SHP77 (cell line): ENCODE data around the gene MRPS14.

ENCODE experiments used
- DNase-seq, 2 experiments: peaks; one replicate each; lab custom pipeline; 2025; lab: John Stamatoyannopoulos, UW

The MRPS14 gene

DNA sequence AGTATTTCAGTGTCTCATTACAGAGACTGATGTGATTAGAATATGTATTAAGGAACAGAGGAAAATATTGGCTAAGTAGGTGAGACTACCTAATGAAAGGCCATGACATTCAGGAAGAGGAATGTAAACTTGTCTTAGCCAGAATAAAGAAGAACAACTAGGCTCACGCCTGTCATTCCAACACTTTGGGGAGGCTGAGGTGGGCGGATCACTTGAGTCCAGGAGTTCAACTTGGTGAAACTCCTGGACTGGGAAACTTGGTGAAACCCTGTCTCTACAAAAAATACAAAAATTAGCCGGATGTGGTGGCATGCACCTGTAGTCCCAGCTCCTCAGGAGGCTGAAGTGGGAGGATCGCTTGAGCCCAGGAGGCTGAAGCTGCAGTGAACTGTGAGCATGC lies 38.3 kb downstream of the MRPS14 start:
- DNase-seq, result no peak

DNA sequence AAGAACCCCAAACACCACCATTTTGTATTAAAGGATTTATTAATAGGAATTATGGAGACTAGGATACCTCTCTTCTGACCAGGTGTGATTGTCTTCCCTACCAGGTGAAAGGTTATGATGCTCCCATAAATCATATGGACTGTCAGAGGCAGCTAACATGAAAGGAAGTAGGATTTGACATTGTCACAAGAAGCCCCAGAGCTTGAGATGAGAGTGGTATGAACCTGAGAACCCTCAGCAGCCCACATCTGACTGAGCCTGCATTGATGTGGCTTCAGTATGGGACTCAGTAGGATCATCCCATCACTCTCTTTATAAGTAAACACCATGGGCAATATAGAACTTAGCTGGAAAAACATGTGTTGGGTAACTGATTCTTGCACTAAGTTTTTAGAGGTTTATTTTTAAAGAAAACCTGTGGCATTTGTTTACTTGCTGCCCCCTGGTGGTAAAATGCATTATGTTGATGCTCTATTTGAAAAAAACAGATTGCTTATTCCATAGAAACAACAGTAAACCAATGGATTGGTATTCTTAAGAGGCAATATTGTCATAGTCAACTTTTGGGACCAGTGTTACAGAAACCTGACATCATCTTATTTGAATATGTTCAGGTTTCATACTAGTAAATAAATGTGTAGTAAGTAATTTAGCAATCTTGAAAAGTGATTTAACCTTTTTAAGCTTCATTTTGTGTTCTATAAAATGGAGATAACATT lies 40.1 kb downstream of the MRPS14 start:
- peak; percentile 8 to 17 for DNase-seq

DNA sequence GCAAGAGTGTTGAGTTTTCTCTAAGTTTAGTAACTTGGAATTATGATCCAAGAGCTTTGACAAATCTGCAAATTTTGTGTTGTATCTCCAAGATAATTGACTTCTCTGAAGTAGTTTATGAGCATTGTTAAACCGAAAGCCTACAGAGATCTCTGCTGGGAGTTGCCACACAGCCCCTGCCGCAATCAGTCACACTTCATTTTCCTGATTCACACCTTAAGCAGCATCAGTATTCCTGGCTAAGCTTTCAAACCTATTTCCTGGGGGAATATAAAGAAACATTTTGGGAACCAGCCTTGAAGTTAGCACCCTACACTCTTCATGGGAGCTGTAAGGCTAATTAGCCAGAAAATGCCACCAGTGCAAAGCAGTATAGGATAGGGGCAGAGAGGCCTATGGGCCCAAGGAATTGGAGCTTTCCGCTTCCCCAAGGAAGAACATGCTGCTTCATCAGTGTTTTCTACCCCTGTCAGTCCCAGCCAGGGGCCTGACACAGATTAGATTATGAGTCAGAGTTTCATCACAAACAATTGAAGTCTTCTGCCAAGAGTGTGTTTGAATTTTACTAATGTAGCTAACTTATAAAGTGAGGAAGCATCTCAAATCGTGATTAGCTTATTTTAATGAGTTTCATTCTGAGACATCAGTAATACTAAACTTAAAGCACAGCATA lies 46.7 kb downstream of the MRPS14 start:
- DNase-seq, result no peak

DNA sequence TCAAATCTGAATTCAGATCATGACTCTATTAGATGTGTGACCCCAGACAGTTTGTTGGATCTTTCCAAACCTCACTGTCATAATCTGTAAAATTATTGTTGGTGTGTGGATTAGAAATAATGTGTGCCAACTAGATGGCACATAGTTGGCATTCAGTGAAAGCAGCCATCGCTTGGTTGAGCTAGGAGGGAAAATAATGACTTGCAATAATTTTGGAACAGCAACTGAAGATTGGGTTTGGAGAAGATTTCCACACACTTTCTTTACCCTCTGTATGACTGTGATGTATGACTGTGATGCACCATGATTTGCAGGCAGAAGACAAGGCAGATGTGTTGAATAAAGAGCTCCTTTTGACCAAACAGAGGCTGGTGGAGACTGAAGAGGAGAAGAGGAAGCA lies 47.5 kb downstream of the MRPS14 start:
- no peak for DNase-seq

- DNase-seq, result no peak
Observed at GRCh38 chr1:174974711-174975119, 48.5 kb downstream of the MRPS14 start.

GRCh38 chr1:174971902-174972301 lies 51.3 kb downstream of the MRPS14 start:
- no peak for DNase-seq

- DNase-seq, result no peak
Observed at GRCh38 chr1:174971466-174971865, 51.8 kb downstream of the MRPS14 start.

DNA sequence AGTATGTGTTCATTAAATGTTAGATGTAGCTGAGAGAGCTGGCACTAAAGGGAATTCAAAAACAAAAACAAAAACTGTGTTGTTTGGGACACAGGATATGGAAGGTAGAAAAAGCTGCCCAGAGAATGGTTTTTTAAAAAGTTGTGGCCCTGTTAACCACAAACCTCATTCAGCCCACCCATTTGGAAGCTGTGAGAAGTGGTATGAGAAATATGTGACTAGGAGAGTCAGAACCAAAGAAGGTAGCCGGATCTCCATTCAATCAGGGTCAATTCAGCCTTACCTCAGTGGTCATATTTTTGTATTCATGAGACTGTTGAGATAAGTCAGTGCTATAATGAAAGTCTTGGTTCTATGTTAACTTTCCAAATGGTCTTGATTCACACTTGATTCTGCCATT lies 53.2 kb downstream of the MRPS14 start:
- no peak for DNase-seq

DNA sequence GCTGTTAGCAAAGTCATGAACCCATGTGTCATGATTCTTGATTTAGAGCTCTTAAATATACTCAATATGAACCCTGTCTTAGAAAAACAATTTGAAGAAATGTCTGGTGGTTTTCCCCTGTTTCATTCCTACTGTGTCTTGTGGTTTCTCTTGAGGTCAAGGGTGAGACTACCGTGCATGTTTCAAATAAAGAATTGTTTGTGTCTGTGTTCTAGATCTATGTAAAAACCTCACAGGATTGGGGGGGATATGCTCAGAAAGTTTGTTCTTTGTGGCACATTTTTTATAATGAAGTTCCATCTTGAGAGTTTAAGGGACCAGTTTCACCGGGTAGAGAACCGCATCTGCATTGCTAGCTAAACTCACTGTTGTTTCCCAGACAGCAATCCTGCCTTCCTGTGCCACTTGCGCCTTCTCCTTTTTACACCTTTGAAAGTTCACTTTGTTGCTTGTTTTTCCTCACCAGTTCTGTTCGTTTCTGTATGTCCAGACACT lies 54.4 kb downstream of the MRPS14 start:
- no peak for DNase-seq

DNA sequence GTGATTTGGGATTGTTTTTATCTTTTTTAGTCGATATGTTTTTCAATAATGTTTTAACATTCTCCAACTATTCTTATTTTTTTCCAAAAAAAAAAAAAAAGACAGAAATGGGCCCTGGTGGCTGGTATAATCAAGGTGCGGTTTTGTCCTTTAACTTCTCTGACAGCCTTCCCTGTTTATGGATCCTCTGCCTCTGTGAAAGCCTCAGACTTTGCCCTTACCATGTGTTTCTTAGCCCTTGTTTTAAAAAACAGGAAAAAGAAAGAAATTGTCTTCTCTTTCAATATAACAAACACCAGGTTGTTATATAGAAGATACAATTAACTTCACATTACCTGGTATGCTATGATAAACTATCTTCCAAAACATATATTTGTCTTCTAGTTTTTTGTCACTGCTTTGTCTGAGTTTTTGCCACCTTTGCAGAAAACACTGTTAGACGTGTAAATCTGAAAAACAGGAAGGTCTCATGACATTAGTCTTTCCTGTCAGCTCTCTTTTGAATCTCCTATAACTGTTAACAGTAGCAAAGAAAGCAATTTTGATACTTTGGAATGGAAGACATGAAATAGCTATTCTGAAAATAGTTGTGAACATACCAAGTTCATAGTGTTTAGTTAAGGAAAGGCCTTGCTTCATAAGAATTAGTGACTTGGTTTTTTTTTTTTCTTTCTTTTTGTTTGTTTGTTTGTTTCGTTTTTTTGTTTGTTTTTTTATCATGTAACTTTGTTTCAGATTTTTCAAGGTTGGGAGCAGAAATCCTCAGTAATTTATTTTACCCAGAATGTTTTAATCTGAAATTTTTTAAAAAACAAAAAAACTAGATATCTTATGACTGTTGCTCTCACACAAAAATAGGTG lies 55.1 kb downstream of the MRPS14 start:
- DNase-seq, result no peak

GRCh38 chr1:174966008-174966572 lies 57.1 kb downstream of the MRPS14 start:
- DNase-seq, result no peak

DNA sequence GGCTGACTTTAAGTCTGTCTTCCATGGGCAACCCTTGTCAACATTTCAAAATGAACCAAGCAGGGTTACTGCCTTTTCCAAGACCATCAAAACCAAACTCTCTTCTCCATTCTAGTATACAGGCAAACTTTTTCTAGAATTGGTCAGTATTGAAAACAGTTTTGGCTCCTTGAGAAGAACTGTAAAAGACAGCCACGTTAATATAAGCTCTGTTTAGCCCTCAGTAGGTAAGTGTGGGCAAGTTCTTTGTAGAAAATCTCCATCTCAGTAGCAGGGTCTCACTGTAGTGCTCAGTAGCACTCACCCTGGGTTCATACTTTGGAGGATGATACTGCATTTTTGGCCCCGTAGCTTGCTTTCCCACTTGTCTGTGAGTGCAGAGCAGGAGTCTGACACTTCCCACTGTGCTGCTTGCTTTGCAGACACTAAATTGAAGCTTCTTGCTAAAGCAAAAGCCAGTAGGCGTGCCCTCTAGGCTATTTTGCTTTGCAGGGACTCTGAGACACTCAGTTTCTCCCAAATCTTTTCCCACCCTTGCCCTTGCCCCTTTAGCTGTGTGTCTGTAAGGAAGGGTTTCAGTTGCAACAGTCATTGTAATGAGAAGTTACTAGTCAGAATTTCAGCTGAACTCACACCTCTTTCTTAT lies 57.7 kb downstream of the MRPS14 start:
- no peak for DNase-seq

DNA sequence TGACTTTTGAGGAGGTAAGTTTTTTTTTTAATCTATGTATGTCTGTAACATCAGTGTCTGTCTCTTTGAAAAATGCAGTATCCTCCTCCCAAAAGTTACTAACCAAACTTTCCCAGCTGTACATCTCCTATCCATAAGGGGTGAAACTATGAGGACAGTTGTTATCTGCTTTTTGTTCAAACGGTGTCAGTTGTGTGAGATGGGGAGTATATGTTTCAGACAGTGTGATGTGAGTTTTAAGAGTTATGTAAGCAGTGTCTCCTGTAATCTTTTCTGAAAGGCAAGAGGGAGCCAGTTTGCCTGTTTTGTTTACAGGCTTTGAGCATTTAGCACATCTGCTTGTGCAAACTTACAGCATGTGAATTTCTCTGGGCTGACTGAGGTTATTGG lies 58.3 kb downstream of the MRPS14 start:
- DNase-seq, result no peak

DNA sequence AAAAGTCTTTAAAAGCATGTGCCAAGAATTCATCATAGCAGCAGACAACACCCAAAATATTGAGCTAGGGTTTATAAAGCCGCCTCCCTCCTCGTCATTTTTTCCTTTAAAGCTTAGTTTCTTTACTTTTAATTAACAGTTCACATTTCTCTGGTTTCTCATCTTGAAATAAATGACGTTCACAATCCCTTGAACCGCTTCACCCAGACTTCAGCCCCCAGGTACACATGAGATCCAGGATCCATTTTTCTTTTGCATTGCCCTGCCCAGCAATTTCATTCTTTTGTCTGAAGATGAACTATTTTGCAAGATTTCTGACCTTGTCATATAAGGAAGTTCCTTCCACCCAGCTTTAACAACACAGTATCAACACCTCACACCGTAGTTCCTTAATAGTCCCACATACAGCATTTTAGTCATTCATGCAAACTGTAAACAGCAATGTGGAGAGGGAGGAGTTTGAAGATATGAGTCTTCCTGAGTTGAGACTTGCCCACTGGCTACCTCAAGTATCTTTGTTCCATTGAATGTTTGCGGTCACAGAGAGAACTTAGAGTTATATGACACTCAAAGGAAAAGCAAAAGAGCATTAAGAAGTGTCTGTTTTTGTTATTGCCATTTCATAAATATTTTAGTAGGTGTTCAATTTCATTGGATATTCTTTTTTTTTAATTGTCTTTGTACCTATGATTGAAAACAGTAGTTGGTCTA lies 58.8 kb downstream of the MRPS14 start:
- DNase-seq, result no peak

DNA sequence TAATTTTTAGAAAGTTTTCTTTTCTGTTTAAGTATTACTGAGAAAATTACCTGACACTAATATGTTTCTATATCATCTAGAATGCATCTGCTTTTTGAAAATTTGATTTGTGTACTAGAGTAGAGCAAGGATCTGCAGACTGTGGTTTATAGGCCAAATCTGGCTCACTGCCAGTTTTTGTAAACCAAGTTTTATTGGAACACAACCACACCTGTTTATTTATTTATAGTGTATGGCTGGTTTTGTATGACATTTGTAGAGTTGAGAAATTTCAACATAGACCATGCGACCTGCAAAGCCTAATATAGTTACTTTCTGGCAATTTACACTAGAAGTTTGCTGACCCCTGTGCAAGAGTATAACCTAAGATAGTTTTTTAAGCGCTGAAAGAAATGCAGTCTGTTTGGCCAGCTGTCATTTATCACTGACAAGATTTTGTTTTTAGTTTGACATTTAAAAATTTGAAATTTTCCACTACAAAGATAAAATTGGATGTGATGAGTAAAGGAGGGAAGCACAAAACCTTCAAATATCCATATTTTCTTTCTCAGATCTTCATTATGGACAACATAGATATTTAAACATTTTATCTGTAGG lies 59.6 kb downstream of the MRPS14 start:
- peak in 1 of 2 experiments; percentile 31 for DNase-seq
